ENCODE data around the gene BRD9.

DNA sequence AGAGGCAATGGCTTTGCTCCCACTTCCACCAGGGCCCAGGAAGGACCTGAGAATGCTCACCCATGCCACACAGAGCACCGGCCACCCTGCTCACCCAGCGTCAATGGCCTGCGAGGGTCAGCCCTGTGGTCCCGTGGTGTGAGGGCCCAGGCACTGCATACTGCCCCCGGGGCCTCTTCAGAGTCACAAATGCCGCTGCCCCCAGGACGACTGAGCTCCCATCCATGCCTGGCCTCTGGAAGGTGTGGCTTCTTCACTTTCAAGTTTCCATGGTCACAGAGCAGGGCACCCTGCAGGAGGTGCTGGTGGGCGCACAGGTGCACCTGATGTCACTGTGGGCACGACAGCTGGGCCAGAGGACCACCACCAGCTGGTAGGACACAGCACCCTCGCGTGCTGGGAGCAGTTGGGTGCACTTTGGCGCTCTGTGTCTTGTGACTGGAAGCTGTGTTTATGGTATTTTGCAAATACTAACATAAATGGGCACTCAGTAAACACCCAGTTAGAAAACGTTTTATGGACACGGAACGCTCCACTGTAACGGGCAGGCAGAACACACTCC is 29.3 kb downstream of the BRD9 start:
- TF ChIP-seq EZH2 (IDR thresholded peaks at IDR 0.05; ENCODE audit: insufficient read depth, poor library complexity, severe bottlenecking) (no peak), EZH2phosphoT487 (IDR thresholded peaks at IDR 0.05; ENCODE audit: insufficient read depth, low read depth) (no peak)
